BLaER1 (cell line): ENCODE data around the gene ANXA2.

Source experiments
- H3K27ac ChIP-seq: shearing (Covaris generic); formaldehyde crosslinking; 2 replicates; pipeline ENCODE4 v1.8.1; 2022
- H3K27me3 ChIP-seq: shearing (Covaris generic); formaldehyde crosslinking; 2 replicates; pipeline ENCODE4 v1.8.1; 2022
- H3K36me3 ChIP-seq: shearing (Covaris generic); formaldehyde crosslinking; 2 replicates; pipeline ENCODE4 v1.8.1; 2022
- H3K4me1 ChIP-seq: shearing (Covaris generic); formaldehyde crosslinking; 2 replicates; pipeline ENCODE4 v1.8.1; 2022
- H3K4me2 ChIP-seq: shearing (Covaris generic); formaldehyde crosslinking; 2 replicates; pipeline ENCODE4 v1.8.1; 2022
- H3K4me3 ChIP-seq: shearing (Covaris generic); formaldehyde crosslinking; 2 replicates; pipeline ENCODE4 v1.8.1; 2022
- H3K9ac ChIP-seq: shearing (Covaris generic); formaldehyde crosslinking; 2 replicates; pipeline ENCODE4 v1.8.1; 2022
- H3K9me3 ChIP-seq: shearing (Covaris generic); formaldehyde crosslinking; 2 replicates; pipeline ENCODE4 v1.8.1; 2022
- H4K20me1 ChIP-seq: shearing (Covaris generic); formaldehyde crosslinking; 2 replicates; pipeline ENCODE4 v1.8.1; 2022
- Cebpa-rat ChIP-seq: shearing (Covaris generic); IDR thresholded peaks from 2 replicates; pipeline ENCODE4 v1.8.1; 2022

The ANXA2 gene

DNA sequence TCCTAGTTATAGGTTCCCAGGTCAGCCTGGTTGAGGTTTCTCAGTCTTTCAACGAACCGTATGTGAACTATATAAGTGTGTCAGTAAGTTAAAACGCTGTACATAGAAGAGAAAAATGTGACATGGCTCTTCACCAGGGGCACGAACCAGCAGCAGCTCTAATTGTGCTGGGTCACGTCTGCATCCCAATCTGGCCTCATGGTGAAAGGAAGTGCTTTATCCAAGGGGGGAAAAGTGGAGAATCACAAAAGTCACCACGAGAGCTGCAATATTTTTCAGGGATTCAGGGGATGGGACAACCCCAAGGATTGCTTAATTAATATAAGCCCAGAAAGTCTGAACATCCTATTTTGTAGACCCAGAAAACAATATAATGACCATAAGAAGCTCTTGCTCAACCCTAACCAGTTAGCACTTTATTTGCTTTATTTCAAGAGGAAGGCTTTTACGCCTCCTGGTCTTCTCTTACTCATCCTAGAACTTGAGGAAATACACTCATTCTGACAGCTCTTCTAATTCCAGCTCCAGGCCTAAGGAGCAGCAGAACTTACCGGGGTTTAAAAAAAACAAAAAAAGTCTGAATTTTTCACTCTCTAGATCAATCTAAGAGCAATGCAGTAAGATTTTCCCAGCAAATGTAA is 16.5 kb downstream of the ANXA2 start:
- no peak overlapping the region for H3K9ac ChIP-seq
- no peaks in the 10 kb centered on the region for H3K9me3 ChIP-seq
- no peak for TF ChIP-seq Cebpa-rat
- no peak overlapping the region for H3K4me3 ChIP-seq
- no peak overlapping the region for H3K4me2 ChIP-seq
- no peaks in the 10 kb centered on the region for H3K4me1 ChIP-seq
- peaks cover 29% of the 10 kb centered on the region for H3K36me3 ChIP-seq
- H3K27me3 ChIP-seq, result no peaks in the 10 kb centered on the region
- H4K20me1 ChIP-seq, result no peaks in the 10 kb centered on the region
- no peak overlapping the region for H3K27ac ChIP-seq

GRCh38 chr15:60379525-60380274 is 18.1 kb downstream of the ANXA2 start:
- no peak overlapping the region for H3K9ac ChIP-seq

DNA sequence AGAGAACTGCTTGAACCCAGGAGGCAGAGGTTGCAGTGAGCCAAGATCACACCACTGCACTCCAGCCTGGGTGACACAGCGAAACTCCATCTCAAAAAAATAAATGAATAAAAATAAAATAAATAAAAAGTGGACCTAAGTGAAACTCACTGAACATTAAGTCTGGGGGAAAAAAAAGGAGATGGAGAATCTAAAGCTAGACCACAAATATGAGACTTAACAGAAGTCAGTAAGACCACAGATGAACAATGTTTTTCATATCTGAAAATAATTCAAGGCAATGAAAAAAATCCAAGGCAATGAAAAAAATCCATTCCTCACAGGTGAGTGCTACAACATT is 18.6 kb downstream of the ANXA2 start:
- H3K36me3 ChIP-seq, result peaks cover 29% of the 10 kb centered on the region
- no peaks in the 10 kb centered on the region for H3K27me3 ChIP-seq
- H3K9ac ChIP-seq, result no peak overlapping the region
- no peak overlapping the region for H3K27ac ChIP-seq
- no peak overlapping the region for H3K4me3 ChIP-seq
- H3K4me1 ChIP-seq, result no peaks in the 10 kb centered on the region
- no peak for TF ChIP-seq Cebpa-rat
- no peaks in the 10 kb centered on the region for H3K9me3 ChIP-seq
- no peak overlapping the region for H3K4me2 ChIP-seq
- H4K20me1 ChIP-seq, result no peaks in the 10 kb centered on the region

More at GRCh38 chr15:60379525-60380274, 18.1 kb downstream of the ANXA2 start:
- no peaks in the 10 kb centered on the region for H3K4me1 ChIP-seq
- H3K4me2 ChIP-seq, result no peak overlapping the region
- no peaks in the 10 kb centered on the region for H3K9me3 ChIP-seq
- TF ChIP-seq Cebpa-rat, result no peak
- H3K36me3 ChIP-seq, result peaks cover 29% of the 10 kb centered on the region
- no peak overlapping the region for H3K27ac ChIP-seq
- H4K20me1 ChIP-seq, result no peaks in the 10 kb centered on the region
- no peak overlapping the region for H3K4me3 ChIP-seq
- no peaks in the 10 kb centered on the region for H3K27me3 ChIP-seq

DNA sequence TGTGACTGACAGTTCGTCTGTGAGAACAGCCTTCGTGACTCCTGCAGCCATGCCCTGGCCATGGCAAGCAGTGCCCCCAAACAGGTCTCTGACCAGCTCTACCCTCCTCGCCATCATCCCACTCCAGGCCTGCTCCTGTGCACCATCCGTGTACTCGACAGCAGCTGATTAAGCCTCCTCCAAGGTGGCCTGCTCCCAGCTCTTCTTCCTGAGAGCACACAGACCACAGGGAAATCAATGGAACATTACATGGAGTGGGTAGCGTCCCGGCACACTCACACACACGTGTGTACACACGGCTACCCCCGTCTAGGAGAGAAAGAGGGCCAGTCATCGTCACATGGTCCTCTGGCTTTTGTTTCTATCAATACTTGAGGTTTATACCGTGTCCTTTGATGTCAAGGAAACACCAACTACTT is 21.1 kb downstream of the ANXA2 start:
- Histone ChIP-seq H3K4me3 (no peak overlapping the region), H3K36me3 (peaks cover 37% of the 10 kb centered on the region), H3K27ac (no peak overlapping the region), H3K4me2 (no peak overlapping the region), H3K27me3 (no peaks in the 10 kb centered on the region), H3K9me3 (no peaks in the 10 kb centered on the region), H4K20me1 (no peaks in the 10 kb centered on the region), H3K9ac (no peak overlapping the region), H3K4me1 (no peaks in the 10 kb centered on the region)
- no peak for TF ChIP-seq Cebpa-rat

- no peak overlapping the region for H3K4me2 ChIP-seq
- H3K4me3 ChIP-seq, result no peak overlapping the region
- no peaks in the 10 kb centered on the region for H3K4me1 ChIP-seq
- H3K36me3 ChIP-seq, result peaks cover 40% of the 10 kb centered on the region
- no peak overlapping the region for H3K27ac ChIP-seq
- H3K9ac ChIP-seq, result no peak overlapping the region
- no peaks in the 10 kb centered on the region for H3K9me3 ChIP-seq
- TF ChIP-seq Cebpa-rat, result no peak
- H4K20me1 ChIP-seq, result no peaks in the 10 kb centered on the region
- no peaks in the 10 kb centered on the region for H3K27me3 ChIP-seq
Measured at GRCh38 chr15:60375306-60375705, 22.5 kb downstream of the ANXA2 start.

GRCh38 chr15:60374628-60375081 is 23.1 kb downstream of the ANXA2 start:
- Histone ChIP-seq H3K4me3 (no peak overlapping the region), H3K9ac (no peak overlapping the region), H4K20me1 (no peaks in the 10 kb centered on the region), H3K27me3 (no peaks in the 10 kb centered on the region), H3K27ac (no peak overlapping the region), H3K4me2 (no peak overlapping the region), H3K9me3 (no peaks in the 10 kb centered on the region), H3K36me3 (peaks cover 33% of the 10 kb centered on the region), H3K4me1 (no peaks in the 10 kb centered on the region)
- no peak for TF ChIP-seq Cebpa-rat

- no peak overlapping the region for H3K4me2 ChIP-seq
- no peaks in the 10 kb centered on the region for H3K9me3 ChIP-seq
- no peaks in the 10 kb centered on the region for H3K4me1 ChIP-seq
- H3K27me3 ChIP-seq, result no peaks in the 10 kb centered on the region
- TF ChIP-seq Cebpa-rat, result no peak
- H3K9ac ChIP-seq, result no peak overlapping the region
- H3K4me3 ChIP-seq, result no peak overlapping the region
- H4K20me1 ChIP-seq, result no peaks in the 10 kb centered on the region
- H3K27ac ChIP-seq, result no peak overlapping the region
- H3K36me3 ChIP-seq, result peaks cover 29% of the 10 kb centered on the region
Measured at GRCh38 chr15:60374209-60374608, 23.6 kb downstream of the ANXA2 start.

DNA sequence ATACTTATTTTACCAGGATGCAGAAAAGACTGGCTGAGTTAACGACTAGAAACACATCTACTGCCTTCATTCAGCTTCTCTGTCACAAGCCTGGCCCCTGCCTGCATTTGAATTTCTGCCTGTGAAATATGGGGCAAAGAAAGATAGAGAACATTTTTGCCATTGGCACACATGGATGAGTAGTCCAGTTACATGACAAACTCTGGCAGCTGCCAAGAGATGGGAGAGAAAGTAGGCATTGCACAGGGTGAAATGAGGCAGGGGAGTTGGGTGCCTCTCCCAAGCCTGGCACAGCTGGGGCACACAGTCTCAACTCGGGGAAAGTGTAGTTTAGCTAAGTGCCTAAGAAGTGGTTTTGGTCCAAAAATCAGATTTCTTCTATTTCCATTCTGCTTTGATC is 24.0 kb downstream of the ANXA2 start:
- H3K9me3 ChIP-seq, result no peaks in the 10 kb centered on the region
- peaks cover 29% of the 10 kb centered on the region for H3K36me3 ChIP-seq
- TF ChIP-seq Cebpa-rat, result no peak
- H4K20me1 ChIP-seq, result no peaks in the 10 kb centered on the region
- no peak overlapping the region for H3K4me2 ChIP-seq
- no peaks in the 10 kb centered on the region for H3K4me1 ChIP-seq
- no peak overlapping the region for H3K9ac ChIP-seq
- H3K4me3 ChIP-seq, result no peak overlapping the region
- no peak overlapping the region for H3K27ac ChIP-seq
- H3K27me3 ChIP-seq, result no peaks in the 10 kb centered on the region

GRCh38 chr15:60373327-60373726 is 24.5 kb downstream of the ANXA2 start:
- no peaks in the 10 kb centered on the region for H3K27me3 ChIP-seq
- no peak for TF ChIP-seq Cebpa-rat
- H3K27ac ChIP-seq, result no peak overlapping the region
- H4K20me1 ChIP-seq, result no peaks in the 10 kb centered on the region
- no peak overlapping the region for H3K4me3 ChIP-seq
- no peaks in the 10 kb centered on the region for H3K4me1 ChIP-seq
- no peak overlapping the region for H3K9ac ChIP-seq
- H3K9me3 ChIP-seq, result no peaks in the 10 kb centered on the region
- H3K4me2 ChIP-seq, result no peak overlapping the region
- peaks cover 27% of the 10 kb centered on the region for H3K36me3 ChIP-seq

DNA sequence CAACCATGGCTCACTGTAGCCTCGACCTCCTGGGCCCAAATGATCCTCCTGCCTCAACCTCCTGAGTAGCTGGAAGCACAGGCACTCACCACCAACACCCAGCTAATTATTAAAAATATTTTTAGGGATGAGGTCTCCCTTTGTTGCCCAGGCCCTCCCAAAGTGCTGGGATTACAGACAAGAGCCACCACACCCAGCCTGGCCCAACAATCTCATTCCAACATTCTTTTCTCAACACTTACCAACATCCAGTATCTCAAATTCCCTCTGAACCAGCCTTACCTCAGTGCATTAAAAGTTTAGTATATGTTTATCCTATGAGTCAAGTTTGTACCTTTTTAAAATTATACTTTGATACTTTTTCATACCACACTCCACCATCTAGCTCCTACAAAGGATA is 25.0 kb downstream of the ANXA2 start:
- Histone ChIP-seq H3K27ac (no peak overlapping the region), H3K9ac (no peak overlapping the region), H4K20me1 (no peaks in the 10 kb centered on the region), H3K4me2 (no peak overlapping the region), H3K9me3 (no peaks in the 10 kb centered on the region), H3K36me3 (peaks cover 27% of the 10 kb centered on the region), H3K4me1 (no peaks in the 10 kb centered on the region), H3K4me3 (no peak overlapping the region), H3K27me3 (no peaks in the 10 kb centered on the region)
- no peak for TF ChIP-seq Cebpa-rat
